Eye (tissue), 1 donor: ENCODE data around the gene LRRC8D.

ENCODE experiments used
- DNase-seq: peaks from one replicate; pipeline ENCODE4 v3.0.0-alpha.2; 2015

LRRC8D gene

GRCh38 chr1:89834083-89834704 lies 13.4 kb downstream of the LRRC8D start:
- DNase-seq, result no peak

DNA sequence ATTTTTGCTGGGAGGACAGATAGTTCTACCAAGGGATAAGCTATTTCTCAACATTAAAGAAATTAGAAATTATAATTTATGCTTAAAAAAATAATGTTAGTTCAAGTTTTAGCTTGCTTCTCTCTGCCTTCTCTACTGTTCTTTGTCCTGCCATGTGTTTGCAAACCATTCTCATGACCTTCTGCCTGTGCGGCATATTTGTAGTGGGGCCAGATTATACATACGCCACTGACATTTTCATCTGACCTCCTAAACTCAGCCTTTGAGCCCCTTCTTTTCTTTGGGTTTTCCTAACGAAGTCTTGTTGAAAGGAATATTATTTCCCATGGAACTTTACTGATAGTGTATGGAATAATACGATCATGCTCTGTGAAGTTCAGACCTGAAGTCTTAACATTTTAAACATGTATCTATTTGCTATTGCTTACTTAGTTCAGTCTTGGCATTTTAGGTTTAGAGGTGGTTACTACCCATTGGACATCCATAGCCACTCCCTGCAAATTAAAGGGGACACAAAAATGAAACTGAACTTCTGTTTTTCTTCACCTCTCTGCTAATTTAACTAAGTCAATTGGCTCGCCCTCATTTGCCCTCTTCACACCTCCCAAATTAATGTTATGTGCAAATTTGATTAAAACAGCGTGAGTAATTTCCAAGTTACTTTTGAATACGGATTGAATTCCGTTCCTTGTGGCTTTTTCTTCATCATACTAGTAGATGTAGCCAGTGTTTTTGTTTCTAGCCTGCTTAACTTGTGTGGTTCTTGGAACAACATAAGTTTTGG lies 15.6 kb downstream of the LRRC8D start:
- DNase-seq, result no peak

- peak; percentile 23 for DNase-seq
Measured at GRCh38 chr1:89837036-89837481, 16.2 kb downstream of the LRRC8D start.

- DNase-seq, result no peak
Measured at GRCh38 chr1:89837510-89837909, 16.7 kb downstream of the LRRC8D start.

DNA sequence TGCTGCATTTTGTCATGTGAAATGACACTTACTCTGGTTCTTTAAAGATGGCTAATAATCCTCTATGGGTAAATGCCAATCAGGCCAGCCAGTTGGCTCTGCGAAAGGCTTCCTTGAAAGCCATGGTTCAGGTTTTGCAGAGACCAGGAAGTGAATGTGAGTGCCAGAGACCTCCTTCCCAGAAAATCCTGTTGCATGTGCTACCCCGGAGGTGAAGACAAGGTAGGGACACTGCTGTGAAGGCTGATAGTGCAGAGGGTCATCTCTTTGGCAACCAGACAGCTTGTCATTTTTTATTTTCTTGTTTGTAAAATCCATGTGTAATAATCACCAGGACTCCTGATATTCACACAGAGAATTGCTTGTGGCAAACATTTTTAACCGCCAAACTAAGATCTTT lies 18.7 kb downstream of the LRRC8D start:
- no peak for DNase-seq

DNA sequence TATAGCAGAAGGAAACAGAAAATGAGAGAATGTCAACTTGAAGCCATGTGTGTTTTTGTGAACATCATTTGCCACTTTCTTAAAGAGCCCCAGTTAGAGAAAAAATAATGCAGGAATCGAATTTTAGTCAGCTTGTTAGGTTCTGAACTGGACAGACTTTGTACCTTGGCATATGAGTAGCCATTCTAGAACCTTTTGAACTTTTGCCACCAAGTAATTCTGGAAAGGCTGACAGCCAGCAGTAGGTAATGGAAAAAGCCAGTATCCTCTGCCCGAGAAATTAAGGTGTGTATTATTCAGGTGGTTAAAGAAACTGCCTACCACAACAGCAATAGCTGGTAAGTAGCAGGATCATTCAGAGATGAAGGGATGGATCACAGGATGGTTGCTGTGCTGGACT lies 20.7 kb downstream of the LRRC8D start:
- no peak for DNase-seq

DNA sequence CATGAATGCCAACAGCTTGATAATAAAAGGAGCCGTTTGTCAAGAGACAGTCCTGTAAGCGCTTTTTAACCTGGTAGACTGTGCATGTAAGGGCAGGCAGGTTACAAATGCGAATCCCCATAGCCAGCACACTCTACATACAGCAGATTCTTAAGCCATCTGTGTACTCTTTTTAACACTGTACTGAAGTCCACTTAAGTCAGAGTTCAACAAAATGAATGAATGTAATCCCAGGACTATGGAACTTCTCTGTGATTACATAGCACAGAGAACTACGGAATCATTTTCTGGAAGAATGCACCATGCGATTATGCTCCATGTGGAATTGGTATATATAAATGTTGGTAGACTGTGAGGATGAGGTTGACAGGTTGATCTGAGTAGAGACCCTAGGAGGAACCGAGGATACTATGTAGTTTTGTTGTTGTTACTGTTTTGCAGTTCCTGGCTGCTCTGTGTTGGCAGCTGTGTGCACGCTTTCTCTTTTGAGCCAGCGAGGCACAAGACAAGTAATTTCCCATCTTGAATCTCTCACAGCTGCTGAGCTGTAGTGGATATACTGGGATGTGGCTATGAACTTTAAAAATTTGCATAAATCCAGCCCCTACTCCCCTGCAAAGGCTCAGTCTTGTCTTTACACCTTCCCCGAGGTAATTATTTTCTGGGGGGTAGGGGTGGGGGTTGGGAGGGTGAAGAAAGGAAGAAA lies 21.9 kb downstream of the LRRC8D start:
- peak; percentile 62 for DNase-seq

DNA sequence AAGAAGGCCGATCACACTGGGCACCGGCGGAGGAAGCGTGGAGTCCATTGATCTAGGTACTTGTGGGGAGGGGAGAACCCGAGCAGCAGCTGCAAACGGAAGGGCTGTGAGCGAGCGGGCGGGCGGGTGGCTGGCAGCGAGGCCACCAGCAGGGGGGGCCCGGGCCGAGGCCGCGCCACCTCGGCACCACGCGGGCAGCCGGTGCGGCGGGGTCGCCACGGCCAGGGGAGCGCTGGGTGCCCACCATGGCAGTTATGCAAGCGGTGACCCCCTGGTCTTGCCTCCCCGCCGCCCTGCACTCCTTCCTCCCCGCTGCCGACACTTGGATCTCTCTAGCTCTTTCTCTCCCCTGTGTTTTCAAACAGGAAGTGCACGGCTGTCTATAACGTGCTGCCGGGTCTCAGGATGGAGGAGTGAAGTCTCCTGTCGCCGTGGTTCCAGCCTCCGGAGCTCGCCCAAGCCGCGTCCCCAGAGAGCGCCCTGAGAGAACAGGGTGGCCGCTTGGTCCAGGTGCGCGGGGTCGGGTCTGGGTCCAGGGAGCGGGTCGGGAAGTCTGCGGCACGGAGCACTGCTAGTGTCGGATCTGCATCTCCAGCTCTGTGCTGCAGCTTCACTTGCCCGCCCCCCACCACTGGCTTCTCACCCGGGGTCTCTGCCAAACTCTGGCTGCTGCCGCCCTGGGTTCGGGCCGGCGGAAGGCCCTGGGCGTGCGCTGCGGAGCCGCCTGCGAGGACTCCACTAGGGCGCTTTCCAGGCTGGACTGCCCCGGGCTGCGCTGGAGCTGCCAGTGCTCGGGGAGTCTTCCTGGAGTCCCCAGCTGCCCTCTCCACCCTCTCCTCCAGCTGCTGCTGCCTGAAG lies 22.7 kb downstream of the LRRC8D start:
- peak; percentile 83 for DNase-seq

GRCh38 chr1:89844241-89844807 lies 23.5 kb downstream of the LRRC8D start:
- DNase-seq, result no peak

- DNase-seq, result no peak
Measured at GRCh38 chr1:89844860-89845259, 24.0 kb downstream of the LRRC8D start.

DNA sequence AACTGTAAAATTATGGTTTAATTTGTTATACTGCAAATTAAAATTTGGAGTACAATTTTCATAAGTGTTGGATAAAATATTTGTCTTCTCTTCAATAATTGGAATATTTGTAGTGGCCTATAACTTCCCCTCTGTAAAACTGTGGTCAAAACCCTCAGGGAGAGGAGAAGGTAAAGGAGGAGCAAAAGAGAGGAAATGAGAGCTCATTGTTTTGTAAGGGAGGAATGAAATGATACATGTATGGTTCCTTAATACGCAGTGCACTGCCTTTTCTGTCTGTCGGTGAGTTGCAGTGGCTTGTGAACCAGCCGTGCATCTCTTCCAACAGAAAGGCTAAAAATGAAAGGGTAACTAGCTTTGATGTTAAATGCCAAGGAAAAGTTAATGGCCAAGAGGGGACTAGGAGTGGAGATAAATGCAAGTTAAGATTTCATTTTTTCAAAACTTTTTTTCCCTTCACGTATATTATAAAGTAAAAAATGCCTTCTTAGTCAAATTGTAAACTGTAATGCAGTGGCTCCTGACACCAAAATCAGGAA lies 26.4 kb downstream of the LRRC8D start:
- no peak for DNase-seq

DNA sequence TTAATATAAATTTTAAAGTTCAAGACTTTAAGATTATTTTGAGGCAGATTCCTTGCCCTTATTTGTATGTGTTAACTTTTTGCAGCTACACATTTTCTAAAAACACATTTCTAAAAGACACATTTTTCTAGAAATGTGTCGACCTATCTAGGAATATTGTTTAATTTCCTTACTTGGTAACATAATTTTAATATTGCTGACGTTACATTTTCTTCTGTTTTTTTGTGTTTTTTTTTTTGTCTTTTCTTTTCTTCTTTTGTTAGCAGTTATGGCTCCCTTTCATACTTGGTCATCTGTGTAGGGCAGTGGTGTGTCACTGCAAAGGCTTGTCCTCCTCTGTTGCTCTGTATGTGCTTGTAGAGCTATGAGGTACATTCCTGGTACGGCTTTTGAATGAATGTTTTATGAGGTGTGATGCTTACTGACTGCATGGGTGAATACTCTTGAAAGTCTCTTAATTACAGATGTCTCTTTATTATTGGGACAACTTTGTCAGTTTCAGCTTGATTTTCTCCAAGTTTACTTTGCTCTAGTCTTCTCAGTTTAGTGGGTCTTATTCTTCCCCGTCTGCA lies 30.1 kb downstream of the LRRC8D start:
- DNase-seq, result no peak

DNA sequence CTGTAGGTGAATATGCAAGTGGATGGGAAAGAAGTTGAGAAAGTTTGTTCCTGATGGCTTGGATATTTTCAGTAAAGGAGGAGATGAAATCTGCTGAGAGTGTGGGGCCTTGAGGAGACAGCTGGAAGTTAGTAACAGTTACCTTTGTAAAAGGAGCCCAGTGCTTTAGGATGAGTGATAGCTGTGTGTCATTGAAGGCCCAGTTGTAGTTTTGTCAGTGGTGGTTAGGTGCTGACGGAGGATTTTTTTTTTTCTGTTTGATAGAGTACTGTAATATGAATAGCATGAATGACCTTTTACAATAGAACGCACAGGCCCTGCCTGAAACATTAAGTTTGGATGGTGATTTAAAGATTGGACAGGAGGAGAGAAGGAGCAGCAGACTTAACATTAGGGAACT lies 33.3 kb downstream of the LRRC8D start:
- DNase-seq, result no peak

DNA sequence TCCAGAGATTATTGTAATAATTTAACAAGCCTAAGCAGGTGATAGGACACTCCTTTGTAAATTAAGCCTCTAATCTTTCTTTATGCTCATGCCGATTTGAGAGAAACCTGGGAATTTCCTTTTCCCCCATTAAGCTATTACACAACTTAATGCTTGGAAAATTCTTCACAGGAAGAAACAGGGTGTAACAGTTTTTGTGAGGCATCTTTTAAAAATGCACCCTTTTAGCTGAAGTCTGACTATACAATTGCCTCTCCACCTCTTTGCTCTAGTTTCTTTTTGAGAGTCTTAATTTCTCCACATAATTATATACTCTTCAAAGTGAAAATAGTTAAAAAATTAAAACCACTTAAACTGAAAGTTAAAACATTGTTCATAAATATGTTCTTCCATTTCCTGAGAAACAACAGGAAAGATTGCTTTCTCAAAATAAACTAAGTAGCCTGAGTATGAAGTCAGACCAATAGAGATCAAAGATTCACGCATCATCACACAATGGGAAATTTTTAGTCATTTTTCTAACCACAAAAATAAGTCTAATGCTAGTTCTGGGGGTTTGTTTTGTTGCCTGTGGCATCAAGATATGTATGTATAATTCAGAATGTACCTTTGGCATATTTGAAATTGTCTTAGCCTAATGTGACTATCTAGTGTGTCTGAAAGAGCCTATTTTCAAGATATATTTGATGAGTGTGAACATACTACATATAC lies 34.7 kb downstream of the LRRC8D start:
- DNase-seq, result no peak

DNA sequence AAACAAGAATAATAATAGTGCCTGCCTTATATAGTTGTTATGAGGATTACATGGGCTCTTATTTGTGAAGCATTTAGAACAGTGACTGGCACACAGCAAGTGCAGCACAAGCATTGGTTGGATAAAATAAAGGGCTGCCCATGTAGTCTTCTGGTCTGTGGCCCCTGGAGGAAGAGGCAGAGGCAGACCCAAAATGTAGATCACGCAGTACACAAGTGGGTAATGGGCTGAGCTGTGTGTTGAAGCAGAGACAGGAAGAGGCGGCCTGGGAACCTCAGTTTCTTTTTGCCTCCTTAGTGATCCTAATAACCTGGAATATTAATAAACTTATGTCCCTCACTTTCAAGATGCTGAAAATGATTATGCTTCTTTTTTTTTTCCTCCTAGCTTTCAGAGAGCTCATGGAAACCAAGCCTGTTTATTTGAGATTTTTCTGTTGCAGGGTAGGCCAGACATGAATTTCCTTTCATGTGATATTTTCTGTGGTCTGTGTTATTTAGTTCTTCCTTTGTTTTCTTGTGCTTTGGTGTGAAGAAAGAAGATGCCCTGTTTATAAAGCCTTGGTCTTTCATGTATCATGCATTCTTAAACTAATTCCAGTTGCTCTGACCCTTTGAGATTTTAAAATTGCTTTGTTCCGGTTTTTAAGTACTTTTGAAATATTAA lies 42.5 kb downstream of the LRRC8D start:
- DNase-seq, result no peak

GRCh38 chr1:89865498-89866382 lies 44.9 kb downstream of the LRRC8D start:
- DNase-seq, result no peak

DNA sequence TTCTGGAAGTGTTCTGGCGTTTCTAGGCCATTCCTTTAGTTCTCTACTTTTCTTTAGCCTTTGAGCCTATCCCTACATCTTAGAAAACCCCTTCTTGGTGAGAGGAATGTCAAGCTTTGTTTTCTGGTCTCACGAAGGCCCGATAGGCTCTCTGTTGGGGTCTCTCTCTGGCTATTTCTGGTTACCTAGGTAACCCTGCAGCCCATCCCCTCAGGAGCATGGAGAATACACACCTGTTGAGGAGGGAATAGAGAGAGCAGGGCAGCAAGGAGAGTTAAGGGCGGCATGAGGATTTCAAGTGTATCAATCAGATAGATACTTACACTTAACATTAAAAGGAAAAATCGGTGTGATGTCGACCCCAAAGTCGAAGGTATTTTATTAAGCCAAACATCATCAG lies 45.7 kb downstream of the LRRC8D start:
- DNase-seq, result no peak

DNA sequence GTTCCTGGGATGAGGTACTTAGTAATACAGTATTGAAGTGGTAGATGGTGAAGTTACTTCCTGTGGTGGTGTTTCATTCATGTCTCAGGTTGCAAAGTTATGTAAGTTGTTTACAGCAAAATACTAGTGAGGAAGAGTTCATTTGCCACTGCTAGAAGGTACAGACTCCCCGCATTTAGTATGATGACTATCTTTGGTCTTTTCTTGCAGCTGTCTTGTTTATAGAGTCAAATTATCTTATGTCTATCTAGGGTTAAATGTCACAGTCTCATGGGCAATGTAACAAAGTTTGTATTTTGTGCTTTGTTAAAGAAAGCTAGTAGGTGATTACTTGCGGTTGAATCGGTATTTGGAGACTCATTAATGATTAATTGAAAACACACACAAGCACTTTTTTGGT lies 50.2 kb downstream of the LRRC8D start:
- no peak for DNase-seq

- DNase-seq, result no peak
Measured at GRCh38 chr1:89871768-89872473, 51.1 kb downstream of the LRRC8D start.
